GM18861 (cell line): ENCODE data around the gene TRPC5OS.
A peak's percentile ranks its signal among the peaks of the same experiment; 100 is the strongest.

Source experiments
- ATAC-seq: cut with Tn5 transposase; IDR thresholded peaks from one replicate; pipeline ENCODE4 v1.9.1; 2021; ENCODE audit not compliant: unreplicated experiment

The TRPC5OS gene

DNA sequence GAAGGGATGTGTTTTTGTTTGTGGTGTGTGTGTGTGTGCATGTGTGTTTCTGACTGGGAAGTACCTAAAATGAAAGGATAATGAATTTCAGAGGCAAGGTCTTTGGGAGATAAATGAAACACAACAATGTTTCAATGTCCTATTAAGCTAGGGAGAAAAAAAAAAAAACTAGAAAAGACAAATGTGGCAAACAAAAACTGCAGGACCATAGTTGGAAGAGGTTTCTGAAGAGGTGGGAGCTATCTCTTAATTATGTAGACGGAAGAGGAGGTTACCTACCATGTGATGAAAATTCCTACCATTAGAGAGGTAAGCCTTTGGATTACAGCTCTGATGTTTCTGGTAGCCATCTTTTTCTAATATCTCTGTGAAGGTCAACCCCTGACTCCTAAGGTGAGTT, at the start of gene TRPC5OS:
TSS of gene TRPC5OS (plus strand) at position 301 of the 400 bp plus-strand sequence. CDS start 25,669 bp downstream, outside the sequence.
- no peak for ATAC-seq

DNA sequence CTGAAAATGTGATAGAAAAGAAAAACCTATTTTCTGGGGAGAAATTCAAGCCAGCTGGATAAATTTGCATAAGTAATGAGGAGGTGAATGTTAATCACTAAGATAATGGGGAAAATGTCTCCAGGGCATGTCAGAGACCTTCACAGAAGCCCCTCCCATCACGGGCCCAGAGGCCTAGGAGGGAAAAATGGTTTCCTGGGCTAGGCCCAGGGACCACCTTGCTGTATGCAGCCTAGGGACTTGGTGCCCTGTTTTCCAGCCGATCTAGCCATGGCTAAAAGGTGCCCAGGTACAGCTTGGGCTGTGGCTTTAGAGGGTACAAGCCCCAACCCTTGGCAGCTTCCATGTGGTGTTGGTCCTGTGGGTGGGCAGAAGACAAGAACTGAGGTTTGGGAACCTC, 46.6 kb upstream of the TRPC5OS start:
- no peak for ATAC-seq

DNA sequence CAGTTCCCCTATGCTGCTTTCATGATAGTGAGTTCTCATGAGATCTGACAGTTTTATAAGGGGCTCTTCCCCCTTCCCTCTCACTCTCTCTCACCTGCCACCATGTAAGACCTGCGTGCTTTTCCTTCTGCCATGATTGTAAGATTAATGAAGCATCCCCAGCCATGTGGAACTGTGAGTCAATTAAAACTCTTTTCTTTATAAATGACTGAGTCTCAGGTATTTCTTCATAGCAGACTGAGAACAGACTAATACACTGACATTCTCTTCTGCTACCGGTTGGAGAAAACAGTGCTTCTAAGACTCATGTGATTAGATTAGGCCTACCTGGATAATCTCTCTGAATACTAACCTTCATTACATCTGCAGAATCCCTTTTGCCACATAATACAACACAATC, 45.4 kb upstream of the TRPC5OS start:
- ATAC-seq: no peak

DNA sequence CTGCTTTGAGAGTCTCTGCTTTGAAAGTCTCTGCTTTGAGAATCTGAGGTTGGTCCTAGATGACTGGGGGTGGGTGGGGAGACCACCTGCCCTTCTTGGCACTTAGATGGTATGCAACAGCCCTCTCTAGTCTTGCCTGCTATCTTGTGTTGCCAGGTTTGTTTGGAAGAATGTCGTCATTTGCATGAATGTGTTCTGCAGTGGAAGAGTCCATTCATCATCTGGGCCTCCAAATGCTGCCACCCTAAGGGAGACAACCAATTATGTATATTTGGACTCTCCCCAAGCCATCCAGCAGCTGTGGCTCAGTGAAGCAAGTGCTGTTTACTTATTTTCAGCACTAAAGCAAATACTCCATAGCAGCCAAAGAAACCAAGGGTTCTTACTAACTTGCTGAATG, 44.6 kb upstream of the TRPC5OS start:
- no peak for ATAC-seq

DNA sequence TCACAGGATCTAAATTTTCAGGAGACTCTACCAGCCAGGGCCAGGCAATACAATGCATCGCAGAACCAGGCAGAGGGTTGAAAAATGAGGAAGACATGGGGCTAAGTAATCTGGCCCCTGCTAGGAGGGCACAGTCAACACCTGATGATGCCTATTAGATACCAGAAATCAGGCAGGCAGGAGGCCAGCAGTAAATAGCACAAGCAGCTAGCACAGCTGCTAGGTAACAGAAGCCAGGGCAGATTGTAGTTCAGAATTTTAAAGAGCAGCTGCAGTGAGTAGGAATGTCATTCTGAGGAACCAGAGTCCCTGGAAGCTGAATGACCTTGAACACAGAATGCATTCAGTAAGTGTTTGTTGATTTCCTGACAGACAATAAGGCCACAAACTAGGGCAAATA, 38.8 kb upstream of the TRPC5OS start:
- ATAC-seq: no peak

DNA sequence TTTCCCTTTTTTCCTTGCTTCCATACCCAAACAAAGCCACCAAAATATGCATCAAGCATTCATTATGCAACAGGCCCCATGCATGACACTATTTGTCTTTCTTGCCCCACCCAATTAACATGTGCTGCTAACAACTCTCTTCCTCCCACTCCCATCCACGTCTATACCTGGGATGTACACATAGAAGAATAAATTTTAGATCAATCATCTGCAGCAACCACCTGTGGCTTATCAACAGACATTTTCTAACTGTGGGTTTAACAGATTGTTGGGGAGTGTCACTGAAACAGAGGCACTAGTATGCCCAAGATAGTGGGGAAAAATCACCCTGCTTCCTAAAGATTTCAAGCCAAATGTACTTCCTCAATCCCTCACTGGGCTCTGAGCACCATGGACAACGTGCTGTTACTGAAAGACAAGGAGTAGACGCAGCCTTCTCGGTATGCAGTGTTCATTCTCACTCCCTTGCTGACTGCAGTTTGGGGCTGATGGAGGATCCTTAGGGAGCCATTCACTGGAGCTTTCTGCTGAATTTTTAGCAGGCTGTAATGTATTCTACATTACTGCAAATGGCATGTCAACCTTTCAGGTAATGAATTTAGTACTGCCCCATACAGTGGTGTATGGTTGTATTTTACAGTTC, 28.4 kb upstream of the TRPC5OS start:
- no peak for ATAC-seq

DNA sequence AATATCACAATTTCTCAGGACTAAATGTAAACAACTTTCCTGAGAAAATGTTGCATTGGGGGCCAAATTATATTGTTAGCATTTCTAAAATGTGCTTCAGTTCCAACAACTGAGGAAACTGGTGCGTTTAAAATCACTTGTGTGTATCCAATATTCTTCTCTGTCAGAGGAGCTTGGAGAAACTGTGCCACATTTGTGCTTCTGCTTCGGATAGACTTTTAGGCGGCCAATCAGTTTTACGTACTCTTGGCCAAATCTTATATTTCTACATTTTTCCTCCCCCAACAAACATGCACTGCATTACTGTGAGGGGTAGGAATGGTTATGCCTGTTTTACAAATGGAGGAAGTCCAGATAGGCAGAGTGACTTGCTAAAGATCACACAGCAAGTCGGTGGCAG, 27.4 kb upstream of the TRPC5OS start:
- ATAC-seq: no peak

DNA sequence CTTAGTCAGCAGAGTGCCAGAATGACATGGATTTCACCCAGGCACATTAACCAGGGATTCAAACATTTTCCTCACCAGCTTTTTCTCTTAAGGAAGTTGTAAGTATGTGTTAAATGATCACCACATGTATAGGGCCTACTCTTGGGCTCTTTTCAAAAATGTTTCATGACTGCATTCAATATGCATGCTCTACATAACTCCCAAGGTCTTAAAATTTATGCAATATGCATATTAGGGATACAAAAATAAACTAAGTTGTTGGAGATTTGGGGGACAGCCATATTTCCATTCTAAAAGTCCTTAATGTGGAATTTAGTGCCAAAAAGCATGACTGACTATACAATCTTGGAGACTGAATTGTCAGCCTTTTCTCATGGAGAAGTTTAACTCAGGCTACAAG, 25.0 kb upstream of the TRPC5OS start:
- ATAC-seq: no peak

DNA sequence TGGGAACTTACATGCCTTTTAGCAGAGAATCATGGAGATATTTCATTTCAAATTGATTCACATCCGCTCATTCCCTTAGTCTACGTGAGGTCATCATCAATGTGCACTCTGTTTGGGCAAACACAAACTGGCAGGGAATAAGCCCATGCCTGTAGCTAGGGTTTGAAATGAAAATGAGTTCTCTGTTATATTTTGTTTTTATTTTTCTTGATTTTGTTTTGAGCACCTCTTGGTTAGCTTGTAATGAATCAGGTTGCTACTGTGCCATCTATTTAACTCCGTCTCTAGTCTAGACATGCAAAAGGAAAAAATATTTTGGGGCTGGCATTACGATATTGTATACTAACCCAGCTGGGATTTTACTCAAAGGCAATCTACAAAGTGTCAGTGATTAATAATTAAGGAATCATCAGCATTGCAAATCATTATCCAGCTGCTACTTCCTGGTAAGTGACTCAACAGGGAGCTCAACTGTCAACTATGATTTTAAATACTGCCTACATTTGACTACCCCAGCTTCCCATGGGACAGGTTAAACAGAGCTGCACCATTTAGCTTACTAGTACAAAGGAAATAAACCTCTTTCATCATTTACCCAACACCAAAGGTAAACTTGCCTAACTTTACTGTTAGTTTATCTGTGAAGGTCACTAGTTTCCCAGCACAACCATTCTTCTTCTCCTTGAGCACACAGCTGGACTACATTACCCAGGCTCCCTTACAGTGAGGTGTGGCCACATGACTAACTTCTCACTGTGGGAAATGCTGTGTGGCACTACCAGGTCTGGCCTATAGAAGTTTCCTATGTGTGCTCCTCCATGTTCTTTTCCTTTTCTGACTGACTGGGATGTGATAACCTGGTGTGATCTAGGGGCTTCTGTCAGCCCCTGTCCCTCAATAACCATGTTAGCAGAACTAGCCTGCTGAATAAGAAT, 21.2 kb upstream of the TRPC5OS start:
- ATAC-seq: no peak

DNA sequence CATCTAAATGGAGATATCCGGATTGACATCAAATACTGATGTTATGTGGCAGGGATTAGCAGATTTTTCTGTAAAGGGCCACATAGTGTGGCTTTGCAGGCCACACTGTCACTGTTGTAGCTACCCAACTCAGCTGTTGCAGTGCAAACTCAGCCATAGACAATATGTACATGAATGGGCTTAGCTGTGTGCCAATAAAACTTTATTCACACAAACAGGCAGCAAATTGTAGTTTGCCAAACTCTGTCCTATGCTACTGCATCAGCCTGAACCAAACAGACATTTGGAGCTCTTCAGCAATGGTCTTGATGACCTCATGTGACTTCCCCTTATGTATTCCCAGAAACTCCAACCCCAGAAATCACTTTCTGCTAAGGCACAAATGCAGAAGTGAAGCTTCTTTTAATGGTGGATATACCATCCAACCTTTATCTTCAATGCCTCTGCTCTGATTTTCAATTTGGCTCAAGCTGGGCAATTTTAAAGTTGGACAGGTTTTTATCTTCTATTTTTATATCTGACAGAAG, 18.4 kb upstream of the TRPC5OS start:
- ATAC-seq: no peak

DNA sequence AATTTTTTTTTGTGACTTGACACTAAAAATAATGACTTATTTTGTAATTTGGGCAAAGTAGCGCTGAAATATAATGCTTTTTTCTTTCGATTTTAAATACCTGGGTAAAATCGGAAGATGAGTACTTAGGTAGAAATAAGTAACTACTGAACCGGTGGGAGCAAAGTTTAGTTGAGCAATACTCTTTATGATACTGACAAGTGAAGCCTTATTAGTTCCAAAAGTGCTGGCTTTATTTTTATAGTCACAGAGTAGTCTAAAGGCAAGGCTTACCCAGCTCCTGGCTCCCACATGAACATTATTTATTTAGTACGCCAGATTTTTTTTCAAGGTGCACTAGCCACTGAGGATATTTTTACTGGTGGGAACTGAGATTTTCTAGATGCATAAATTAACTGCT, 14.4 kb upstream of the TRPC5OS start:
- no peak for ATAC-seq

DNA sequence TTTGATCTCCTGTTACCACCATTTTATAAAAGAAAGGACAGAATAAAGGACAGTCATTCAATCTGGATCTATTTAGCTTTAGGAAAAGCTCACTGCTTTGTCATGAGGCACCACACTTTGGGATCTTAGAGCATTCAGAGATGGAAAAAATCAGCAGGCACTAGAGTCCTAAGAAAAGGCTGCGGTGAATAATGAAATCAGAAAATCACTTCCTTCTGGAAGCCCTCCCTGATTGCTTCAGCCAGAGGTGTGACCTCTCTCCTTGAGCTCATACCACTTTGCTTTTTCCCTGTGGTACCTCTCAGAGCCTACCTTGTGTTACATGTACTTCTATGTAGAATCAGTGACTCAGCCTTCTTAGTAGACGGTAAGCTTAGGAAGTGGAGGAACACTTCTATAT, 8.7 kb upstream of the TRPC5OS start:
- no peak for ATAC-seq

DNA sequence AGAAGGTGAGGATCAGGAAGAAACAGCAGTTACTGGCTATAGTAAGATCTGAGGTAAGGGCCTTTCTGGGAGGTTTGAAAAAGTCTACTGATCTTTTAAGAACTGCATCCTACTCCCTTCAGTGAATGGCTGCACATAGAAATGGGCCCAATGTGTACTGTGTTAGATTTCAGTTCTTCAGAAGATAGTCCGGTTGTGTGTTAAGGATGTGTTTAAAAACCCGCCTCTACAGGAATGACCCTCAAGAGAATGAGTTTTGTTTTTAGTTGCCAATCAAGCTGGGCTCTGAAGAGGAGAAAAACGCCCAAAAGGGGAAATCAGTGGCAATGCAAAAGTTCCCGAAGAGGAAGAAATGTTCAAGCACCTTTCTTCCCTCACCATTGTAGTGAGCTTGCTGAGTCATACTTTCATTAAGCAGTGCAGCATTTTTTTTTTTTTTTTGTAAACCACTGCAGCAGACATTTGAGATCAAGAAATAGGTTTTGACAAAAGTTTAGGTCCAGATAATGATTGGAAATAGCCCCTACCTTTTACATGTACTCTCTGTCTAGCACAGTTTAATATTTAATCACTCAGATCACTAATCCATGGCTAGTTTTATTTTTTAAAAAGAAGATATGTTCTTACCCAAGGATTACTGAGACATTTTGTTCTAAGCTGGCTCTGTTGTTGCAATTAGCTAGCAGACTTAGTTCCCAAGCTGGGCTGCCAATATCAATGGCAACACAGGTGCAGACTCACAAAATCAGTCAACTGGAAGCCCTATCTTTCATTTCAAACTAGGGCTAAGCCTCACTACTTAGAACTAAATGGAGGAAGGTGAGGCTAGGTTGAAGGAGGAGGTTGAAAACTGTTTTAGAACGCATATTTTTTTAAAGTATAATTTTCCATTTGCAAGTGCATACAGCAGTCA, 7.0 kb upstream of the TRPC5OS start:
- peak; percentile 10 for ATAC-seq

DNA sequence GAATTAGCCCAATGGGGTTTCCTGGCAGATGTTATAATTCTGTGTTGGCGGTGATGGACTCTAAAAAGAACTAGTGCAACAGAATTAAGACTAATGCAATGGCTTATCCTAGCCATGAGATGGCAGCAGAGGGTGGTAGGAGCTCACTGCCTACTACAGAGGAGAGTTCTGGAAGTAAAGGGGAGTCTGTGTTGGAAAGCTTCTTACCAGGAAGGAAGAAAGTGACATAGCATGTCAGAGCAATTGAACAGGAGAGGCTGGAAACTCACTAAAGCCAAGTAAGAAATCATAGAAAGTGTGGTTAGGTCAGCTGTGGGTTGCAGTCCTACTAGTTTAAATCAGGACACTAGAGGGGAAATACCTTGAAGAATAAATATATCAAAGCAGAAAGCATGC, 6.3 kb upstream of the TRPC5OS start:
- ATAC-seq: peak; percentile 82

DNA sequence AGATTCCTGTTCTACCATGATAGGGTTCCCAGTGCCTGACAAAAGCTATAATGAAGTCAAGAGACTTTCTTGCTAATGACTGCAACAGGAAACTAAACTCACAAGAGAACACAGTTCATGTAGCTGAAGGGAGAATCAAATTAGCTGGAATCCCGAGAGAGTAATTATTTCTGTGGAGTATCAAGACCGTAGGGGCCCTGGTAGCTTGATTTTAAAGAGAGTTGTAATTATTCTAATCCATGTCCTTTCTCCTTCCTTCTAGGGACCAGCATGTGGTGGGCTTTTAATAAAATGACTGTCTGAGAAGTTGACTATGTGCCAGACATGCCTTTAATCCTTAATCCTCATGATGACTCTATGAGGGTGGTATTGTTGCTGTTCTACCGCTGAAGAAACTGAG, 1.7 kb upstream of the TRPC5OS start:
- no peak for ATAC-seq

DNA sequence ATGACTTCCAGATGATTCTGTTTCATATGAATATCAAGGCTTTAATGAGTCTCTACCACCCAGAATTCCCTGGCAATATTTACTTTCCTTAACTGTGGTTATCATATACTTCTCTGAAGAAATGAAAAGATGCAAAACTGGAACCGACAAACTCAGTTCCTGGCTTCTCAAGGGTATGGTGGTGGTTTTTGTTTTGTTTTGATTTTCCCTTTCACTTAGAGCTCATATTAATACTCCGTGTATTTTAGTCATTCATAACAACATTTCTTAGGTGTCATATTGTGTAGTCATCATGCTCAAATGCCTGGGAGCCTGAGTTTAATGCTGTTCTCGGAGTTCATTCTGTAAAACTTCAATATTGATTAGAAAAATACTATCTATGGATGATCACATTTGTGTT, 665 bp downstream of the TRPC5OS start:
- ATAC-seq: no peak

DNA sequence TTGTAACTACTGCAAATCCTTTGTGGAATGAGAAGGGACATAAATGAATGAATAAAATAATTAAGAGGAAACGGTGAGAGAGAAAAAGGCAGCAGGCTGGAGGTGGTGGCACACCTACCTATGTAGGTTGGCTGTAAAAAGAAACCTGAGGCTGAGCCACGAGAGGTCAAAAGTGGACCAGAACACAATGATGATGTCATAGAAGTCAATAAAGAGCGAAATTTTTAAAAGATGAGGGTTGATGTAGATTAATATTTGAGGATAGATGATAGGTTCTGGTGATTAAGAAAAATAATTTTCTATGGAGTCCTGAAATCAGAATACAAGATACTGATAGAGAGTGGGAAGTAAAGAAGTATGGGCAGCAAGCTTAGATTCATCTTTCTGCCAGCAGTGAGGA, 1.7 kb downstream of the TRPC5OS start:
- ATAC-seq: no peak

DNA sequence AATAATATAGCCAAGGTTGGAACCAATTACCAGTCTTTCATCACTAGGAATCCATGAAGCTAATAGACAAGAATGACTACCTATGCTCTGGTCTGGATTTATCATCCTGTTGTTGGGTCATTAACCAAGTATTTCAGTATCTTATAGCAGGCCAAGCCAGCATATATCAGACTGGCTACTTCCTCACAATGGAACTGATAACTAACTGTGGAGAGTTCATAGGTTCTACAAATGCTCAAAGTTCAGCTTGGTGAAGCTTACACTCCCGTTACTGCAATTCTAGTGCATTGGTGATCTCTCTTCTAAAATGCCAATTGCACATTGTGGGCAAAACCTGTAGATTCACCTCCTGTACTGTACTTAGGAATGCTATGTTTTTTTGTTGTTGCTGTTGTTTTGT, 4.8 kb downstream of the TRPC5OS start:
- ATAC-seq: no peak

DNA sequence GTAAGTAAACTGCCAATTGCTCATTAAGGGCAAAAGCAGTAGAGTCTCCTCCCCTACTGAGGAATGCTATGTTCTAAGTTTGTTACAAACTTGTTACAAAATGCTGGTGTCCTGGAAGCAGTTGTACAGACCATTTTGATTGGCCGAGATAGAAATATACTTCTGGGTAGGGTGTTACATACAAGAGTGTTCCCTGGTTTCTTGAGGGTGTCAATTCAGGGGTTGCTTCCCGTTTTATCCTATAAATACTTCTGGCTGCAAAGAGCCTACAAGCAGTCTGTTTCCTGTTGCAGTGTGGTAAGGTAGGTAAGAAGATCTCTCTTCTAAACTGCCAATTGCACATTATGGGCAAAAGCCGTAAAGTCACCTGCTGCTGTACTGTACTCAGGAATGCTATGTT, 5.7 kb downstream of the TRPC5OS start:
- ATAC-seq: no peak

DNA sequence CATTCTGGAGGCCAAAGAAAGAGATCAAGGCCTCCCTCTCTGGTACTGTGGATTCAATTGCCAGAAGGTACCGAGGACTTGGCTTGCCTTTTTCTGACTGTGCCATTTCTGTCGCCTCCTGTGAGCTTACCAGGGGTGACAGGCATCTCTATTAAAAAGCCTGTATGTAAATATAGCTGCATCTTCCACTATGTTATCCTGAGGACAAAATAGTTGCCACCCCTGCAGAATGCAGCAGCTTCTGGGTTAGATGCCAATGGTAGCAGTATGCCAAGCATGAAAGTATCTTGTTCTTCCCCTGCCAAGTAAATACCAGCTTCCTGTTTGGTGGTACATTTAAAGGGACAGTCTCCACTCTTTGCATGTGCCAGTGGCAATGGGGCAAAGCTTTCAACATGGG, 10.7 kb downstream of the TRPC5OS start:
- no peak for ATAC-seq

DNA sequence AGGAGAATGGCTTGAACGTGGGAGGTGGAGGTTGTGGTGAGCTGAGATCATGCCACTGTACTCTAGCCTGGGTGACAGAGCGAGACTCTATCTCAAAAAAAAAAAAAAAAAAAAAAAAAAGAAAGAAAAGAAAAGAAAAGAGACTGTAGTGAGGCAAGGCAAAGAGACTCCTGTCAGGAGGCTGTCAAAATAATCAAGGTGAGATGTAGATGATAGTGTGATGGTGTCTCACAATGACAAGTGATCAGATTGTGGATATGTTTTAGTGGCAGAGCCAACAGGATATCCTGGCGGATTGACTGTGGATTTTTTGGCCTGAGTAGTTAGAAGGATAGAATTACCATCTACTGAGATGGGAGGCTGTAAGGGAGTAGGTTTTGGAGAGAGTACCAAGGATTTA, 12.6 kb downstream of the TRPC5OS start:
- no peak for ATAC-seq
